ENCODE measurements around the gene KRTAP10-11.

KRTAP10-11 gene

GRCh38 chr21:44695641-44696040 is 49.4 kb downstream of the KRTAP10-11 start:
- no peak for DNase-seq (ENCODE audit: low read depth in 2 of 2)

- no peak for DNase-seq (ENCODE audit: low read depth in 2 of 2)
Observed at GRCh38 chr21:44696572-44696971, 50.4 kb downstream of the KRTAP10-11 start.
